SU-DHL-6 (cell line): ENCODE results near the gene HCRTR1.

ENCODE experiments used
- H2AFZ ChIP-seq: fragments of 200-600 bp; sonication (generic); 2 replicates; pipeline ENCODE4 v1.6.1; 2014; ENCODE audit warnings: low read depth, mild to moderate bottlenecking, moderate library complexity, mixed read lengths, antibody characterized with exemption, low read length; ENCODE audit not compliant: severe bottlenecking
- H3F3A ChIP-seq: fragments of 200-600 bp; shearing (Covaris generic); 2 replicates; pipeline ENCODE4 v1.6.0; 2016; ENCODE audit warnings: antibody characterized with exemption, mild to moderate bottlenecking; ENCODE audit not compliant: insufficient read depth
- H3K27ac ChIP-seq: fragments of 200-600 bp; sonication (generic); 2 replicates; pipeline ENCODE4 v1.5.1; 2016; ENCODE audit warnings: low read depth, mild to moderate bottlenecking, low read length, moderate library complexity, mixed read lengths
- H3K27me3 ChIP-seq: fragments of 200-600 bp; sonication (generic), shearing (Covaris generic); 2 replicates; pipeline ENCODE4 v1.6.0; 2014; ENCODE audit warnings: mild to moderate bottlenecking, low read length
- H3K36me3 ChIP-seq: fragments of 200-600 bp; sonication (generic); 2 replicates; pipeline ENCODE4 v1.6.1; 2014; ENCODE audit warnings: mild to moderate bottlenecking, low read length, mixed read lengths
- H3K4me2 ChIP-seq: fragments of 300-600, 200-600 bp; shearing (Covaris generic), sonication (generic); 2 replicates; pipeline ENCODE4 v1.6.0; 2014; ENCODE audit warnings: low read length, low read depth, mild to moderate bottlenecking; ENCODE audit not compliant: poor library complexity, severe bottlenecking
- H3K4me3 ChIP-seq: fragments of 200-600 bp; sonication (generic); 2 replicates; pipeline ENCODE4 v1.5.1; 2014; ENCODE audit warnings: antibody characterized with exemption, low read length, mild to moderate bottlenecking, mixed read lengths; ENCODE audit not compliant: insufficient read depth, poor library complexity, severe bottlenecking
- H3K79me2 ChIP-seq: fragments of 200-600 bp; sonication (generic); 2 replicates; pipeline ENCODE4 v1.6.1; 2014; ENCODE audit warnings: mild to moderate bottlenecking, low read length, moderate library complexity; ENCODE audit not compliant: insufficient read depth
- H3K9ac ChIP-seq: fragments of 200-600 bp; sonication (generic); 2 replicates; pipeline ENCODE4 v1.7.0; 2014; ENCODE audit warnings: mild to moderate bottlenecking, low read length
- H3K9me2 ChIP-seq: fragments of 200-600 bp; sonication (generic); replicated peaks from 2 replicates; pipeline ENCODE4 v1.6.1; 2014; ENCODE audit warnings: low read length; ENCODE audit not compliant: insufficient read depth
- H3K9me3 ChIP-seq: fragments of 200-600 bp; sonication (generic); 2 replicates; pipeline ENCODE4 v1.6.1; 2014; ENCODE audit warnings: low read length, mixed read lengths; ENCODE audit not compliant: insufficient read depth
- H4K20me1 ChIP-seq: fragments of 200-600 bp; sonication (generic); 2 replicates; pipeline ENCODE4 v1.6.1; 2014; ENCODE audit warnings: low read depth, mild to moderate bottlenecking, antibody characterized with exemption, low read length, moderate library complexity, mixed read lengths
- EZH2phosphoT487 ChIP-seq: fragments of 200-600 bp; sonication (generic), shearing (Covaris generic); conservative IDR thresholded peaks from 2 replicates; pipeline ENCODE4 v1.6.1; 2018; ENCODE audit warnings: mild to moderate bottlenecking, antibody characterized with exemption, low read length, moderate library complexity, mixed read lengths
- TF ChIP-seq, protein P1 (sequence below): fragments of 200-600 bp; sonication (generic); IDR thresholded peaks from one replicate; pipeline ENCODE4 v1.5.1; 2017; ENCODE audit warnings: antibody characterized with exemption, mild to moderate bottlenecking, low read length, moderate library complexity; ENCODE audit not compliant: insufficient read depth, poor library complexity, severe bottlenecking

The HCRTR1 gene

GRCh38 chr1:31657020-31657804 lies 39.7 kb downstream of the HCRTR1 start:
- TF ChIP-seq EZH2phosphoT487: no peak
- TF ChIP-seq, protein P1, sequence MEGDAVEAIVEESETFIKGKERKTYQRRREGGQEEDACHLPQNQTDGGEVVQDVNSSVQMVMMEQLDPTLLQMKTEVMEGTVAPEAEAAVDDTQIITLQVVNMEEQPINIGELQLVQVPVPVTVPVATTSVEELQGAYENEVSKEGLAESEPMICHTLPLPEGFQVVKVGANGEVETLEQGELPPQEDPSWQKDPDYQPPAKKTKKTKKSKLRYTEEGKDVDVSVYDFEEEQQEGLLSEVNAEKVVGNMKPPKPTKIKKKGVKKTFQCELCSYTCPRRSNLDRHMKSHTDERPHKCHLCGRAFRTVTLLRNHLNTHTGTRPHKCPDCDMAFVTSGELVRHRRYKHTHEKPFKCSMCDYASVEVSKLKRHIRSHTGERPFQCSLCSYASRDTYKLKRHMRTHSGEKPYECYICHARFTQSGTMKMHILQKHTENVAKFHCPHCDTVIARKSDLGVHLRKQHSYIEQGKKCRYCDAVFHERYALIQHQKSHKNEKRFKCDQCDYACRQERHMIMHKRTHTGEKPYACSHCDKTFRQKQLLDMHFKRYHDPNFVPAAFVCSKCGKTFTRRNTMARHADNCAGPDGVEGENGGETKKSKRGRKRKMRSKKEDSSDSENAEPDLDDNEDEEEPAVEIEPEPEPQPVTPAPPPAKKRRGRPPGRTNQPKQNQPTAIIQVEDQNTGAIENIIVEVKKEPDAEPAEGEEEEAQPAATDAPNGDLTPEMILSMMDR: no peak
- Histone ChIP-seq H3K36me3 (no peaks in the 10 kb centered on the region), H3K79me2 (no peaks in the 10 kb centered on the region), H3K4me3 (no peak overlapping the region), H3K4me2 (no peak overlapping the region), H3K27me3 (no peaks in the 10 kb centered on the region; the same call in 1 of the 2 replicates), H4K20me1 (no peaks in the 10 kb centered on the region), H3K9me3 (no peaks in the 10 kb centered on the region), H2AFZ (no peak overlapping the region), H3K9ac (no peak overlapping the region), H3F3A (no peaks in the 10 kb centered on the region), H3K9me2 (no peaks in the 10 kb centered on the region), H3K27ac (no peak overlapping the region)

DNA sequence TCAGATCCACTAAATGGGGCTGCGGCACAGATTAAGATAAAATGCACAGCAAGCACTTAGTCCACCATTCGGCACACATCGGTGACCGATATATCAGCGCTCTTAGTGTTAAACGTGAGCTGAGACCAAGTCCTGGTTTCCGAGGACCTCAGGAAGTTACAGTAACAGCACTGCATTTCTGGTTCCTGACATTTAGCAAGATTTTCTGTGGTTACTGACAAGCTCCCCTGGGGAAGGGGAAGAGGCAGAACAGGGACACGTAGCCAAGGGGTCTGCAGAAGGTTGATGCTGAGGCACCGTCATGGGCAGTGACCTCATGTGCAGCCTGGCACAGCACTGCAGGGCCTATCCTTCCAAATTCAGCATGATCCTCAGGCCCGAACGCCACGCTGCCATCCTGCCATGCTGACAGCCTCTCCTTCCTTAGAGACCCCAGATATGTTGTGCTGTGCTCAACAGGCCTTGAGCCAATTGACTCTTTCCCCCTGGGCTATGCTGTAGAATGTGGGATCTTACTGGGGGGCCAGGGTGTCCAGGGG lies 40.6 kb downstream of the HCRTR1 start:
- Histone ChIP-seq H3F3A (no peaks in the 10 kb centered on the region), H3K36me3 (no peaks in the 10 kb centered on the region), H3K4me3 (no peak overlapping the region), H3K9me3 (no peaks in the 10 kb centered on the region), H3K79me2 (no peaks in the 10 kb centered on the region), H3K27me3 (no peaks in the 10 kb centered on the region), H3K4me2 (no peak overlapping the region), H3K27ac (no peak overlapping the region), H4K20me1 (no peaks in the 10 kb centered on the region), H2AFZ (no peak overlapping the region), H3K9me2 (no peaks in the 10 kb centered on the region), H3K9ac (no peak overlapping the region)
- no peak for TF ChIP-seq EZH2phosphoT487
- TF ChIP-seq, protein P1: no peak

GRCh38 chr1:31658721-31659120 lies 41.2 kb downstream of the HCRTR1 start:
- no peaks in the 10 kb centered on the region for H3K9me3 ChIP-seq
- no peak overlapping the region for H3K4me3 ChIP-seq

More at GRCh38 chr1:31658721-31659120, 41.2 kb downstream of the HCRTR1 start:
- H3K36me3 ChIP-seq: no peaks in the 10 kb centered on the region
- no peaks in the 10 kb centered on the region for H3K9me2 ChIP-seq
- no peak overlapping the region for H3K9ac ChIP-seq
- H3K27me3 ChIP-seq: no peaks in the 10 kb centered on the region
- TF ChIP-seq EZH2phosphoT487: no peak
- TF ChIP-seq, protein P1: no peak
- H3K4me2 ChIP-seq: no peak overlapping the region
- no peaks in the 10 kb centered on the region for H4K20me1 ChIP-seq
- H3F3A ChIP-seq: no peaks in the 10 kb centered on the region
- no peak overlapping the region for H3K27ac ChIP-seq
- no peak overlapping the region for H2AFZ ChIP-seq
- no peaks in the 10 kb centered on the region for H3K79me2 ChIP-seq
